AG04450 (cell line): ENCODE measurements around the gene LRMDA. TPM values are rescaled to one million over a fixed set of nuclear protein-coding genes. Genes with fewer than 3 reads are reported as not detected.

Source experiments
- CTCF ChIA-PET: fragments of 300-600, 350-600 bp; formaldehyde crosslinking; extraction: SDS; loops from one replicate; lab custom pipeline; 2022; ENCODE audit warnings: antibody characterized with exemption, inconsistent platforms; lab: Charles Lee
- POLR2A ChIA-PET: fragments of 350-600 bp; formaldehyde crosslinking; extraction: SDS; loops from one replicate; lab custom pipeline; 2021; ENCODE audit warnings: antibody characterized with exemption, inconsistent platforms; lab: Yijun Ruan, JAX
- DNase-seq: peaks from one replicate; pipeline ENCODE4 v3.0.0-alpha.2; 2011; ENCODE audit warnings: low read depth, low spot score
- H3K27ac ChIP-seq: one replicate; pipeline ENCODE4 v1.5.1; 2012; ENCODE audit warnings: low read depth, low read length, control low read depth
- H3K27me3 ChIP-seq: one replicate; pipeline ENCODE4 v1.6.0; 2012; ENCODE audit warnings: low read length; ENCODE audit not compliant: control insufficient read depth, insufficient read depth
- H3K4me3 ChIP-seq: 2 replicates; pipeline ENCODE4 v1.5.1; 2011; ENCODE audit warnings: mild to moderate bottlenecking, low read depth, low read length, control low read depth
- H3K9me3 ChIP-seq: 2 replicates; pipeline ENCODE4 v1.5.1; 2012; ENCODE audit warnings: low read length; ENCODE audit not compliant: control insufficient read depth, insufficient read depth
- CTCF ChIP-seq: IDR thresholded peaks from 2 replicates; pipeline ENCODE4 v1.5.1; 2011; ENCODE audit warnings: low read depth, low read length, control low read depth, inconsistent platforms
- polyA plus RNA-seq: library from polyadenylated mRNA; depleted of rRNA; stranded (reverse); fragments of >200 nt; gene quantifications from 2 replicates; pipeline ENCODE4 v1.2.3, GENCODE V29; 2011

The LRMDA gene
- polyA plus RNA-seq, 1 experiment, result 0.12 TPM

GRCh38 chr10:76316234-76316633 lies 884.8 kb downstream of the LRMDA start:
- no peak for DNase-seq
- peaks cover 22% of the 10 kb centered on the region for H3K9me3 ChIP-seq
- no peaks in the 10 kb centered on the region for H3K27me3 ChIP-seq
- no peak overlapping the region for H3K27ac ChIP-seq
- no peak for TF ChIP-seq CTCF
- CTCF ChIA-PET, result interaction anchor here (1.0 kb wide), 1 partner anchor 13 kb away, joined by 3 read pairs; no protein-coding TSS in a partner anchor
- POLR2A ChIA-PET, result no interaction called here
- no peak overlapping the region for H3K4me3 ChIP-seq

- Histone ChIP-seq H3K27me3 (no peaks in the 10 kb centered on the region), H3K27ac (no peak overlapping the region), H3K9me3 (peaks cover 22% of the 10 kb centered on the region), H3K4me3 (no peak overlapping the region)
- POLR2A ChIA-PET, result no interaction called here
- TF ChIP-seq CTCF, result no peak
- DNase-seq, result no peak
- CTCF ChIA-PET, result interaction anchor here (1.0 kb wide), 1 partner anchor 280 kb away, joined by 3 read pairs; no protein-coding TSS in a partner anchor
These were observed 885.7 kb downstream of the LRMDA start for GRCh38 chr10:76317078-76317477.

- no peak overlapping the region for H3K27ac ChIP-seq
- DNase-seq, result no peak
- no peaks in the 10 kb centered on the region for H3K27me3 ChIP-seq
- POLR2A ChIA-PET, result interaction anchor here (0.5 kb wide), 1 partner anchor 33 kb away, joined by 5 read pairs; no protein-coding TSS in a partner anchor
- no peak for TF ChIP-seq CTCF
- no peak overlapping the region for H3K4me3 ChIP-seq
- H3K9me3 ChIP-seq, result peaks cover 22% of the 10 kb centered on the region
- CTCF ChIA-PET, result interaction anchor here (1.0 kb wide), 1 partner anchor 281 kb away, joined by 3 read pairs; no protein-coding TSS in a partner anchor
These were observed 886.8 kb downstream of the LRMDA start for GRCh38 chr10:76318211-76318610.

- no peak for DNase-seq
- ChIA-PET CTCF (no interaction called here), POLR2A (no interaction called here)
- no peak overlapping the region for H3K4me3 ChIP-seq
- no peaks in the 10 kb centered on the region for H3K27me3 ChIP-seq
- H3K9me3 ChIP-seq, result peaks cover 22% of the 10 kb centered on the region
- no peak overlapping the region for H3K27ac ChIP-seq
- no peak for TF ChIP-seq CTCF
These were observed 888.2 kb downstream of the LRMDA start for GRCh38 chr10:76319661-76320060.

GRCh38 chr10:76324283-76324682 lies 892.9 kb downstream of the LRMDA start:
- TF ChIP-seq CTCF, result no peak
- Histone ChIP-seq H3K4me3 (no peak overlapping the region), H3K27me3 (no peaks in the 10 kb centered on the region), H3K9me3 (no peaks in the 10 kb centered on the region), H3K27ac (no peak overlapping the region)
- DNase-seq, result no peak
- POLR2A ChIA-PET, result no interaction called here
- CTCF ChIA-PET, result interaction anchor here (0.6 to 0.9 kb wide), 2 partner anchors 12 to 26 kb away, joined by 3 to 4 read pairs; no protein-coding TSS in a partner anchor
